H1 (cell line): ENCODE results near the gene CST7. TPM values are rescaled to one million over a fixed set of nuclear protein-coding genes. Genes with fewer than 3 reads are reported as not detected.

Experiments
- CHD7 ChIP-seq: fragments of 300-600 bp; sonication (generic); IDR thresholded peaks from 2 replicates; pipeline ENCODE4 v1.7.1; 2012; ENCODE audit warnings: low read length, moderate library complexity, mild to moderate bottlenecking, inconsistent platforms; ENCODE audit not compliant: insufficient replicate concordance
- EP300 ChIP-seq, 2 experiments: IDR thresholded peaks; 1 replicate in 1 of 2; 2 replicates in 1 of 2; pipeline ENCODE4 v1.6.1; 2011 to 2012; ENCODE audit warnings: low read depth in 2 of 2, low read length in 2 of 2, mild to moderate bottlenecking in 2 of 2, borderline replicate concordance in 1 of 2, inconsistent platforms in 1 of 2, moderate library complexity in 1 of 2
- EZH2 ChIP-seq: fragments of 200-600 bp; sonication (generic); IDR thresholded peaks from 2 replicates; pipeline ENCODE4 v1.7.1; 2012; ENCODE audit warnings: low read depth, mild to moderate bottlenecking, moderate library complexity, low read length, inconsistent platforms; ENCODE audit not compliant: severe bottlenecking
- GABPA ChIP-seq: IDR thresholded peaks from 2 replicates; pipeline ENCODE4 v1.6.1; 2011; ENCODE audit warnings: mild to moderate bottlenecking, low read length, moderate library complexity, borderline replicate concordance; ENCODE audit not compliant: insufficient read depth
- RNF2 ChIP-seq: fragments of 200-900, 300-1000 bp; sonication (generic); IDR thresholded peaks from 2 replicates; pipeline ENCODE4 v1.7.1; 2016; ENCODE audit warnings: borderline replicate concordance, low read depth, mild to moderate bottlenecking, antibody characterized with exemption, low read length; ENCODE audit not compliant: poor library complexity, severe bottlenecking; ENCODE audit errors: missing control alignments
- RXRA ChIP-seq: IDR thresholded peaks from 2 replicates; pipeline ENCODE4 v1.6.1; 2011; ENCODE audit warnings: low read depth, mild to moderate bottlenecking, low read length, moderate library complexity; ENCODE audit not compliant: insufficient read depth
- polyA plus RNA-seq, 7 experiments: library from polyadenylated mRNA; depleted of rRNA in 3 of 7; stranded (reverse) in 5 of 7; unstranded in 2 of 7; fragments of >200 nt in 5 of 7; fragments of 200-250 nt in 2 of 7; gene quantifications; 1 replicate in 5 of 7; 2 replicates in 1 of 7; 4 replicates in 1 of 7; pipeline versions ENCODE4 v1.2.1 to v1.2.3, GENCODE V29; 2011 to 2013; ENCODE audit warnings: missing spikeins in 2 of 7, mixed read lengths in 2 of 7
- total RNA-seq: library from RNA; stranded (reverse); fragmentation: NEBNext Ultra II Directional; extraction: Animal tissue kit (Norgen Biotek cat#: 25700); gene quantifications from 2 replicates; pipeline ENCODE4 v1.2.1, GENCODE V29; 2021
- TF ChIP-seq, protein P1 (sequence below): IDR thresholded peaks from 2 replicates; pipeline ENCODE4 v1.6.1; 2011; ENCODE audit warnings: low read depth, mild to moderate bottlenecking, low read length; ENCODE audit not compliant: insufficient read depth

CST7 gene
- total and polyA plus RNA-seq, 2 of the 8 experiments (the other 6 are each of a cell fraction or from before 2014, with no cell fraction given), result not detected

GRCh38 chr20:24958506-24959385, 9.7 kb downstream of the CST7 start (continued):
- no peak for TF ChIP-seq CHD7
- no peak for TF ChIP-seq RXRA
- no peak for TF ChIP-seq EZH2
- no peak for TF ChIP-seq GABPA
- TF ChIP-seq RNF2, result no peak
- TF ChIP-seq EP300 (IDR thresholded peaks at IDR 0.05; ENCODE audit: borderline replicate concordance in 1 of 2, low read depth in 2 of 2, low read length in 2 of 2), result no peak
- TF ChIP-seq, protein P1, sequence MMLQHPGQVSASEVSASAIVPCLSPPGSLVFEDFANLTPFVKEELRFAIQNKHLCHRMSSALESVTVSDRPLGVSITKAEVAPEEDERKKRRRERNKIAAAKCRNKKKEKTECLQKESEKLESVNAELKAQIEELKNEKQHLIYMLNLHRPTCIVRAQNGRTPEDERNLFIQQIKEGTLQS, result no peak
